Measurements from ENCODE around the gene NISCH.

Gene NISCH

GRCh38 chr3:52450489-52451236, 4.7 kb upstream of the NISCH start:
- H3K27ac Mint-ChIP-seq: no peak overlapping the region
- H3K9me3 Mint-ChIP-seq: no peaks in the 10 kb centered on the region
- DNase-seq (no peak), ATAC-seq (replicated peaks) (no peak)
- peaks cover 18 to 25% of the 10 kb centered on the region in 2 donors for H3K4me1 Mint-ChIP-seq
- H3K27me3 Mint-ChIP-seq: no peaks in the 10 kb centered on the region
- H3K4me3 Mint-ChIP-seq: no peak overlapping the region
- peaks cover 0 to 2% of the 10 kb centered on the region in 2 donors for H3K36me3 Mint-ChIP-seq

- H3K27ac Mint-ChIP-seq: no peak overlapping the region
- no peak for ATAC-seq (replicated peaks)
Measured at GRCh38 chr3:52451237-52452083, 3.9 kb upstream of the NISCH start.

GRCh38 chr3:52452126-52452525, 3.3 kb upstream of the NISCH start:
- H3K4me1 Mint-ChIP-seq: peaks cover 23 to 33% of the 10 kb centered on the region in 2 donors
- H3K36me3 Mint-ChIP-seq: peaks cover 2 to 6% of the 10 kb centered on the region in 2 donors
- no peaks in the 10 kb centered on the region for H3K27me3 Mint-ChIP-seq
- no peak overlapping the region for H3K4me3 Mint-ChIP-seq
- H3K27ac Mint-ChIP-seq: no peak overlapping the region
- ATAC-seq (replicated peaks) (no peak), DNase-seq (no peak)
- no peaks in the 10 kb centered on the region for H3K9me3 Mint-ChIP-seq

More at GRCh38 chr3:52451237-52452083, 3.9 kb upstream of the NISCH start:
- DNase-seq: no peak
- H3K9me3 Mint-ChIP-seq: no peaks in the 10 kb centered on the region
- H3K36me3 Mint-ChIP-seq: peaks cover 0 to 4% of the 10 kb centered on the region in 2 donors
- no peak overlapping the region for H3K4me3 Mint-ChIP-seq
- no peaks in the 10 kb centered on the region for H3K27me3 Mint-ChIP-seq
- H3K4me1 Mint-ChIP-seq: peaks cover 22 to 31% of the 10 kb centered on the region in 2 donors

DNA sequence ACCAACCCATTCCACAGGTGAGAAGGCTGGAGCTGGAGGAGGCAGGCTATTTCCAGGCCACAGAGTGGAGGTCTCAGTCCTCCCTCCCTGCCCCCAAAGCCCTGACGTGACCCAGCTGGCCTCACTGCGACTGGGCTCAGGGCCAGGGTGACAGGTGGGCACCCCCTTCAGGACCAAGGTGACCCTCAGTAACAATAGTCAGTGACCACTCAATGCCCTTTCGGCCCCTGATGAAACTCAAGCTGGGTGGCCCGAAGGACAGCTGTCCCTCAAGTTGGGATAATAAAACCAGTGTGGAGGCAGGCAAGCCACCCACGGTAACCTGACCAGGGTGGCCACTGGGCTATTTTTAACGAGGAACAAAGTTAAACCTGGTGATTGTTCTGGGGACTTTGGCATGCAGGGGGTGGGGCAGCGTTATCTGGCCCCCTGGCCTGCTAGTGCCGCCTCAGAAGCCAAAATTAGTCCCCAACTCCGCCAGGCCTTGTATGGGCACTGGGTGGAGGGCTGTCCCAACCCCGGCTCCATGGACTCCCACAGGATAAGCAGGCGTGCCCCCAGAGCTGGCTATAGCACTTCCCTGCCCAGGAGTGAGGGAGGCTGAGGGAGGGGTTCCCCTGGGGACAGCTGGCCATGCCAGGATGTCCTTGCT, 2.7 kb upstream of the NISCH start:
- H3K9me3 Mint-ChIP-seq: no peaks in the 10 kb centered on the region

GRCh38 chr3:52453496-52454249, 1.7 kb upstream of the NISCH start, which contains the start of gene TNNC1:
Gene TNNC1 (minus strand): TSS chr3:52454041. CDS start chr3:52454015, 26 bp downstream.
- Mint-ChIP-seq H3K4me3 (peak within 1 kb of the TSS; percentile 86 to 96), H3K36me3 (peaks cover 7 to 13% of the 10 kb centered on the region in 2 donors), H3K4me1 (peaks cover 27 to 45% of the 10 kb centered on the region in 2 donors), H3K27me3 (no peaks in the 10 kb centered on the region), H3K9me3 (no peaks in the 10 kb centered on the region), H3K27ac (peak within 1 kb of the TSS; percentile 98)
- DNase-seq (no peak), ATAC-seq (replicated peaks) (no peak)

More for the DNA sequence above, 2.7 kb upstream of the NISCH start:
- ATAC-seq (replicated peaks) (no peak), DNase-seq (no peak)
- Mint-ChIP-seq H3K36me3 (peaks cover 6 to 10% of the 10 kb centered on the region in 2 donors), H3K27me3 (no peaks in the 10 kb centered on the region), H3K27ac (no peak overlapping the region), H3K4me1 (peaks cover 26 to 36% of the 10 kb centered on the region in 2 donors), H3K4me3 (no peak overlapping the region)

- DNase-seq: no peak
- H3K27me3 Mint-ChIP-seq: no peaks in the 10 kb centered on the region
- H3K27ac Mint-ChIP-seq: peak overlapping the region; percentile 98
- no peak for ATAC-seq (replicated peaks)
- peaks cover 13 to 14% of the 10 kb centered on the region in 2 donors for H3K36me3 Mint-ChIP-seq
- H3K4me1 Mint-ChIP-seq: peaks cover 29 to 46% of the 10 kb centered on the region in 2 donors
- peak overlapping the region; percentile 86 to 96 for H3K4me3 Mint-ChIP-seq
- H3K9me3 Mint-ChIP-seq: no peaks in the 10 kb centered on the region
Measured at GRCh38 chr3:52454250-52454937, 1.0 kb upstream of the NISCH start.

DNA sequence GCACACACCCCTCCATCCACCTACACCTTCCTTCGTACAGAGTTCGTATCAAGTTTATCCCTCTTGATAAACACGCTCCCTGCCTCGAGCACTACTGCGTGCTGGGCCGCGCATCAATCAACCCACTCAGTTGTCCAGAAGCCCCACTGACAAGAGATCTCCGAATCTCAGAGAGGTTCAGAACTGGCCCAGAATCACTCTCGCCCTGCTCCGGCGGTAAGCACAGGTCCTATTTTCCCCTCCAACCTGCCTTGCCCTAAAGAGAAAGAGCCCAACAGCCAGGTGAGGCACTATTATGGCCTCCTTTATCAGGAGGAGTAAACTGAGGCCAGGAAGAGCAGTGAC, 494 bp upstream of the NISCH start:
- Mint-ChIP-seq H3K27ac (peak overlapping the region; percentile 98), H3K27me3 (no peaks in the 10 kb centered on the region), H3K36me3 (peaks cover 13 to 17% of the 10 kb centered on the region in 2 donors), H3K4me1 (peaks cover 29 to 46% of the 10 kb centered on the region in 2 donors), H3K4me3 (peak overlapping the region; percentile 86 to 96), H3K9me3 (no peaks in the 10 kb centered on the region)
- peak; percentile 1 for ATAC-seq (replicated peaks)
- no peak for DNase-seq

- Mint-ChIP-seq H3K9me3 (no peaks in the 10 kb centered on the region), H3K27ac (peak overlapping the region; percentile 98), H3K27me3 (no peaks in the 10 kb centered on the region), H3K36me3 (peaks cover 16 to 20% of the 10 kb centered on the region in 2 donors), H3K4me3 (peak overlapping the region; percentile 86 to 96), H3K4me1 (peaks cover 29 to 46% of the 10 kb centered on the region in 2 donors)
- ATAC-seq (replicated peaks) (no peak), DNase-seq (no peak)
Measured at GRCh38 chr3:52456169-52456799, 880 bp downstream of the NISCH start.

- peak overlapping the region; percentile 86 to 96 for H3K4me3 Mint-ChIP-seq
- ATAC-seq (replicated peaks): no peak
Measured at GRCh38 chr3:52456800-52457183, 1.4 kb downstream of the NISCH start.

DNA sequence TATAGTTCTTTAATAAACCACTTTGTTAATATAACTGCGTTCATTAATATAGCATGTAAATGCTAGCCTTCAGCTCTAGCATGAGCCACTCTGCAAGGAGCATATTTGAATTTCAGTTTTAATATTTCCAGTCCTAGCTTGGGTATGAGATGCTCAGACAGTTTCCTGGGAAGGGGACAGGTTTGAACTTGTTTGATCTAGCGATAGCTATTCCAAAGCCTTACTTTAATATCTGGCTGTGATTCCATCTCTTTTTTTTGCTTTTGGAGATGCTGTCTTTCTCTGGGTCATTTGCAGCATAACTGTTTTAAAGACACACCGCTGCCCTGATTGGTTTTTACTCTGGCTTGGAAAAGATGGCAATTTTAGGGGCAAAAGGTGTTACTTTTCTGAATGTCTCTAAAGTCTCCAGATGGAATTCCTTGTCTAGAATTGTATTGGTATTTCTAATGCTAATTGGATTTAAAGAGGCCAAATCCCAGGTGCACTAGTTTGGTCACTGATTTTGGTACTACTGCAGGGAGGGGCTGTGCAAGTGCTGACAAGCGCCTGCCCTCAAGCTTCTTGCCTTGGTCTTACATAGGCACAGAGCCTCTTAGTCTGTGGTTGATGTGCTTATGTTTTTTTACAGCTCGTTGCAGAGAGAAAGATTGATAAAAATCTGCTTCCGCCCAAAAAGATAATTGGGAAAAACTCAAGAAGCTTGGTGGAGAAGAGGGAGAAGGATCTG, 2.8 kb downstream of the NISCH start:
- H3K27ac Mint-ChIP-seq: no peak overlapping the region
- peaks cover 35 to 50% of the 10 kb centered on the region in 2 donors for H3K4me1 Mint-ChIP-seq
- peaks cover 20 to 26% of the 10 kb centered on the region in 2 donors for H3K36me3 Mint-ChIP-seq
- no peak overlapping the region for H3K4me3 Mint-ChIP-seq
- H3K27me3 Mint-ChIP-seq: no peaks in the 10 kb centered on the region
- ATAC-seq (replicated peaks) (no peak), DNase-seq (no peak)
- H3K9me3 Mint-ChIP-seq: no peaks in the 10 kb centered on the region

More at GRCh38 chr3:52456800-52457183, 1.4 kb downstream of the NISCH start:
- H3K36me3 Mint-ChIP-seq: peaks cover 16 to 20% of the 10 kb centered on the region in 2 donors
- H3K27ac Mint-ChIP-seq: peak overlapping the region; percentile 85
- H3K4me1 Mint-ChIP-seq: peaks cover 29 to 46% of the 10 kb centered on the region in 2 donors
- no peaks in the 10 kb centered on the region for H3K9me3 Mint-ChIP-seq
- H3K27me3 Mint-ChIP-seq: no peaks in the 10 kb centered on the region
- DNase-seq: no peak

DNA sequence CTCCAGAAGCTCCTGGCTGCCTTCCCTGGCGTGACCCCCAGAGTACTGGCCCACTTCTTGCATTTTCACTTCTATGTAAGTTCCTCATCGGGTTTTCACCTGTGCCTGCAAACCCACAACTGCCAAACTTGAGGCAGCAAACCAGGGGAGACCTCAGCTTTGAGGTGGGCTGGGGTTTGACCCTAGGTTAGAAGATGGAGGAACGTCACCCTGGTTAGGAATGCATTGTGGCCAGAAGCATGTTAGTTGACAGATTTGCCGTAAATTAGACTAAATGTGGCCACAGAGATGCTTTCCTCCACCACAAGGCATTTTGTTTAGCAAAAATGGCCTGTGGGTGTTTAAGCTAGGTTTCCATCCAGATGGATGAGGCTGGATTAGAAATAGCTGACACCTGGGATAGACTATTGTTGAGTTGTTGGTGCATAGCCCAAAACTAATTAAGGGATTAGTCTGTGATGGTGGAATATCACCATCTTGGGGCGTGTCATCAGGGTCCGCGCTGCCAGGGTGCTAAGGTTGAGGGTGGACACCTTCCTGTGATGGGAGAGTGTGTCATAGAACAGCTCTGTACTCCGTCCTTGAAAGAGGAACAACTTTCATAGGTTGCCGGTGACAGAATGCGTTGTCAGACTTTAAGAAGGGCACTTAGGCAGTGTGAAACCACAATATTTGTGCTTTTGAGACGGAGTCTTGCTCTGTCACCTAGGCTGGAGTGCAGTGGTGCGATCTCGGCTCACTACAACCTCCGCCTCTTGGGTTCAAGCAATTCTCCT, 3.6 kb downstream of the NISCH start:
- Mint-ChIP-seq H3K27ac (no peak overlapping the region), H3K9me3 (no peaks in the 10 kb centered on the region), H3K36me3 (peaks cover 20 to 28% of the 10 kb centered on the region in 2 donors), H3K4me1 (peaks cover 30 to 52% of the 10 kb centered on the region in 2 donors), H3K4me3 (no peak overlapping the region), H3K27me3 (no peaks in the 10 kb centered on the region)
- ATAC-seq (replicated peaks): no peak
- no peak for DNase-seq

- H3K9me3 Mint-ChIP-seq: no peaks in the 10 kb centered on the region
- no peak overlapping the region for H3K27ac Mint-ChIP-seq
- peaks cover 25 to 31% of the 10 kb centered on the region in 2 donors for H3K36me3 Mint-ChIP-seq
- H3K4me1 Mint-ChIP-seq: peaks cover 16 to 24% of the 10 kb centered on the region in 2 donors
- H3K27me3 Mint-ChIP-seq: no peaks in the 10 kb centered on the region
- DNase-seq (no peak), ATAC-seq (replicated peaks) (no peak)
- no peak overlapping the region for H3K4me3 Mint-ChIP-seq
Measured at GRCh38 chr3:52461874-52462273, 6.5 kb downstream of the NISCH start.

Measured in stimulated activated naive B cell treated with anti-CD40 and anti-IgM and Interleukin-4, amounts not matched to agents 10 μg/mL and 1 μg/mL and 100 μg/mL, for 72 hours (primary cell).